B cell (primary cell): ENCODE measurements around the gene NUPR2.

Source experiments
- EZH2 ChIP-seq: IDR thresholded peaks from 2 replicates; pipeline ENCODE4 v1.6.1; 2012; ENCODE audit warnings: borderline replicate concordance, low read depth, mild to moderate bottlenecking, moderate library complexity, low read length; ENCODE audit not compliant: insufficient read depth, poor library complexity, severe bottlenecking
- TF ChIP-seq, protein P1 (sequence below): fragments of 200-600 bp; IDR thresholded peaks from one replicate; pipeline ENCODE4 v1.8.0; 2022; ENCODE audit warnings: antibody characterized with exemption, mild to moderate bottlenecking

GRCh38 chr7:56124981-56125380, 8.8 kb upstream of the NUPR2 start:
- TF ChIP-seq, protein P1, sequence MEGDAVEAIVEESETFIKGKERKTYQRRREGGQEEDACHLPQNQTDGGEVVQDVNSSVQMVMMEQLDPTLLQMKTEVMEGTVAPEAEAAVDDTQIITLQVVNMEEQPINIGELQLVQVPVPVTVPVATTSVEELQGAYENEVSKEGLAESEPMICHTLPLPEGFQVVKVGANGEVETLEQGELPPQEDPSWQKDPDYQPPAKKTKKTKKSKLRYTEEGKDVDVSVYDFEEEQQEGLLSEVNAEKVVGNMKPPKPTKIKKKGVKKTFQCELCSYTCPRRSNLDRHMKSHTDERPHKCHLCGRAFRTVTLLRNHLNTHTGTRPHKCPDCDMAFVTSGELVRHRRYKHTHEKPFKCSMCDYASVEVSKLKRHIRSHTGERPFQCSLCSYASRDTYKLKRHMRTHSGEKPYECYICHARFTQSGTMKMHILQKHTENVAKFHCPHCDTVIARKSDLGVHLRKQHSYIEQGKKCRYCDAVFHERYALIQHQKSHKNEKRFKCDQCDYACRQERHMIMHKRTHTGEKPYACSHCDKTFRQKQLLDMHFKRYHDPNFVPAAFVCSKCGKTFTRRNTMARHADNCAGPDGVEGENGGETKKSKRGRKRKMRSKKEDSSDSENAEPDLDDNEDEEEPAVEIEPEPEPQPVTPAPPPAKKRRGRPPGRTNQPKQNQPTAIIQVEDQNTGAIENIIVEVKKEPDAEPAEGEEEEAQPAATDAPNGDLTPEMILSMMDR, result no peak
- TF ChIP-seq EZH2, result no peak
